NCI-H2029 treated with DMSO at 0.1 percent for 48 hours (cell line): Measurements from ENCODE around the gene SLC17A9.

Experiments
- DNase-seq: peaks from one replicate; lab custom pipeline; 2025; lab: John Stamatoyannopoulos, UW

Gene SLC17A9

GRCh38 chr20:63005365-63005861 is 52.9 kb downstream of the SLC17A9 start:
- DNase-seq, result no peak

DNA sequence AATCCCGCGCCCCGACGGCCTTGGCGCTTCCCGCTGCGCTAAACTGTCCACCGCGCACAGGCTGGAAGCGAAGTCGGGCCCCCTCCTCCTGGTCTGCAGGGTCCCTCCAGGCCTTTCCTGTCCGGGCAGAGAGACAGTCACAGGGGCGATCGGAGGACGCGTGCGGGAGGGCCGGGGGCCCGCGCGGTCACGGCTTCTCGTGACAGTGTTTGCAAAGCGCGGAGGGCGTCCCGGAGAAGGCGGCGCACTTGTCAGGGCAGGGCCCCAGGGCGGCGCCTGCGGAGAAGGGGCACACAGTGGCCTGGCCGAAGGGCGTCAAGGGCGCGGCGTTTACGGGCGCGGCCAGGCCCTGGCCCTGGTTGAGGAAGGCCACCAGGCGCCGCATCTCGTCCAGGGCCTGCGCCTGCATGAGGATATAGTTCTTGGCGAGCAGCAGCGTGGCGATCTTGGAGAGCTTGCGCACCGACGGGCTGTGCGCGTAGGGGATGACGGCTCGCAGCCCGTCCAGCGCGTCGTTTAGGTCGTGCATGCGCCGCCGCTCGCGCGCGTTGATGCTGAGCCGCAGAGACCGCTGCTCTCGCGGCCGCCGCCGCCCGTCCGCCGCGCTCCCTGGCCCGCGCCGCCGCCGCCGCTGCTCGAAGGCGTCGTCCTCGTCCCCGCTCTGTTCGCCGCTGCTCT is 53.5 kb downstream of the SLC17A9 start:
- no peak for DNase-seq

DNA sequence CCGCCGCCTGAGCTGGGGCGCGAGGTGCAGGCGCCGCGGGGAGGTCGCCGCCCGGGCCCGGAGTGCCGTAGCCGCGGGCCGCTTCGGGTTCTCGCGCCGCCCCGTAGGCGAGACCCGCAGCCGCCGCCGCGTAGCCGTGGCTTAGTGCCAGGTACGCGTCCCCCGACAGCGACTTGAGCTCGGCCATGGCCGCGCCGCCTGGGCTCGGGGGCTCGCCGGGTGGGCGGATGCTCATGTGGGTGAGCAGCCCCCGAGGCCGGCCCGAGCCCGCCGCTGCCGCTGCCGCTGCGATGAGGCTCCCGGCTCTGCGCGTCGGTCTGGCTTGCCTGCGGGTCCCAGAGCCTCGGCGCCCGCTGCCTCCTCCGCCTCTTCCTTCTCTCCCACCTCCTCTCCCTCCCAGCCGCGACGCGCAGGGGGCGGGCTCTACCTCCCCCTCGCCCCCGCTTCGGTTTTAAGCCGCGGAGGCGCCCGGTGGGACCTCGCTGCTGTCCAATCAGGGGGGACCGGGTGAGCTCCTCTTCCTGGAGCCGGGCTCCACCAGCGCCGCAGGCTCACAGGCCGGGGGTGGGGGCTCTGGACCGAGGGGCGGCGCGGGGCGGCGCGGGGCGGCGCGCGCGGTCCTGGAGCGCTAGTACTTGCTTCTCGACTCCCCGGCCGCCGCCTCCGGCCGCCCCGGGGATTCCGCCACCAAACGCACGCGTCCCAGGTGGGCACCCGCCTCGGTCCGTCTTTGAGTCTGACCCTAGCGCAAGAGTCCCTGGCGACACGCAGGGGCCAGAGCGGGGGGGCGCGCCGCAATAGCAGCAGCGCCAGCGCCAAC is 54.2 kb downstream of the SLC17A9 start, which contains the start of gene BHLHE23:
TSS of gene BHLHE23 (minus strand) at position 425 of the 820 bp plus-strand sequence. CDS start at position 235, 190 bp downstream.
- no peak for DNase-seq

GRCh38 chr20:63007360-63007645 is 54.8 kb downstream of the SLC17A9 start:
- no peak for DNase-seq

DNA sequence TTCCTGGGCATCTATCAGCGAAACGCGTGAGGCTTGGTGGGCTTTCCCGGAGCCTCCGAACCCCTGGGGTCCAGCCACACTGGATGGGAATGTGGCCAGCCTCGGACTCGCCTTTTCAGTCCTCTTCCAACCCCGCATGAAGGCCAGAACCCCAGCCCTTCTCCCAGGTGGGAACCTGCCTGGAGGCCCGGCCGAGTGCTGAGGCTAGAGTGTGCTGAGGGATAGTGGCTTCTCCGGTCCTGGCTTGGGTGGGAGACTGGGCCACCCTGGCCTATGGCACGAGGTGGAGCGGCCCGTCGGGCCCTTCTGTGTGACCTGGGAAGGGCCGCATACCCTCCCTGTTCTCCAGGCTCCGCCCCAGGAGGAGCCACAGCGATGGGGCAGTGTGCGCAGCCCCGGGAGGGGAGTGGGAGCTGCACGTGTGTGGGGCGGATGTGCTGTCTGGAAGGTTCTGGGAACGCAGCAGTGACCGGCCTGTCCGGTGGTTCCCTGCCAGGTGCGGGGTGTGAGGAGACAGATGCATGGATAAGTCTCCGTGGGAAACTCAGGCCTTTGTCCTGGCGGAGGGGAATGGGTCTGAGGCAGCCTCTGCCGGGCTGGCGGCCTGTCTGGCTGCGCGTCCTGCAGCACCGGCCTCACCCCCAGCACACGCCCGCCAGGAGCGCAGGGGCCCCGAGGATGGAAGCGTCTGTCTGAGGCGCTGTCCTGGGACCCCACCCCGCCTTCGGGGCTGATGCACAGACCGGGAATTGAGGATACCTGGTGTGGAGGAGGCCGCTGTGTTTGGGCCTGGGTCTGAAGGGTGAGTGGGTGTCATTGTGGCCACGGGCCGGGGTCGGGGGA is 55.4 kb downstream of the SLC17A9 start:
- DNase-seq, result no peak

GRCh38 chr20:63008541-63009044 is 56.1 kb downstream of the SLC17A9 start:
- DNase-seq, result no peak

- peak; percentile 32 for DNase-seq
Measured at GRCh38 chr20:63009045-63009961, 56.8 kb downstream of the SLC17A9 start.

DNA sequence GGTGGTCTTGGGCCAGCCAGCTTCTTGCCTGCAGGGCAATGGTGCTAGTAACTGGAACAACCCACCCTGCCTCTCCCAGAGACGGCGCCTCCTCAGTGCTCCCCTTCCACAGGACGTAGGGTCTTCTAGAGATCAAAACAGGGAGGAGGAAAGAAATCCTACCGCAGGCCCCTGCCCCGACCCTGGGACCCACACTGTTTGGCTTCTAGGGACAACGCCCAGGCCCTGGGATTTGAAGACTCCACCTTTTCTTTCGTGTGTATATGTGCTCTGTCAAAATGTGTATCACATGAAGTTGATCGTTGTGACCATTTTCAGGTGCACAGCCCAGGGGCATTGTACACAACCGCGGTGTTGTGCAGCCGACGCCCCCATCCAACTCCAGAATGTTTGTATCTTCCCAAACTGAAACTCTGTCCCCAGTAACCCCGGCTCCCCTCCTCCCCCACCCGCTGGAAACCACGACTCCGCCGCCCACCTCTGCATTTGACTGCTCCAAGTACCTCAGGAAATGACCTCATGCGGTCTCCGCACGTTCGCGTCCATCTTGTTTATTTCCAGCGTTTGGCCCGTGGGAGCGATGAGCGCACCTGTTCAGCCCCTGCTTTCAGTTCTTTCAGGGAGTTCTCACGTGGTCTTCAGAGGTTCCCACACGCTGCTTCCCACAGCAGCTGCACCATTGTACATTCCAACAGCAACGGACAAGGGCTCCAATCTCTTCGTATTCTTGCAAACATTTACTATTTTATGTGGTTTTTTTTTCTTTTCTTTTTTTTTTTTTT is 57.7 kb downstream of the SLC17A9 start:
- peak; percentile 44 for DNase-seq

GRCh38 chr20:63011798-63012197 is 59.3 kb downstream of the SLC17A9 start:
- peak; percentile 77 for DNase-seq

DNA sequence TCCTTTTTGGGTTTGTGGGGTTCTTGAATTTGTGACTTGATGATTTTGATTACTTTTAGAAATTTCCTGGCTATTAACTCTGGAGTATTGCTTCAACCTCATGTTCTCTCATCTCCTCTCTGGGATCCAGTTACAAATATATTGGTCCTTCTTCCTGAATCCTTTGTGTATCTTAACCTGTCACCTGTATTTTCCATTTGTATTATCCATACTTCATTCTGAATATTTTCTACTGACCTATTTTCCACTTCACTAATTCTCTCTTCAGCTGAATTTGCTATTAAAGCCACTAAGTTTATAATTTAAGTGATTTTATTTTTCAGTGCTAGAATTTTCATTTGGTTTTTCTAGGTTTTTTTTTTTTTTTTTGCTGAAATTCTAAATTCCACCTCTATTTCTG is 60.7 kb downstream of the SLC17A9 start:
- no peak for DNase-seq

DNA sequence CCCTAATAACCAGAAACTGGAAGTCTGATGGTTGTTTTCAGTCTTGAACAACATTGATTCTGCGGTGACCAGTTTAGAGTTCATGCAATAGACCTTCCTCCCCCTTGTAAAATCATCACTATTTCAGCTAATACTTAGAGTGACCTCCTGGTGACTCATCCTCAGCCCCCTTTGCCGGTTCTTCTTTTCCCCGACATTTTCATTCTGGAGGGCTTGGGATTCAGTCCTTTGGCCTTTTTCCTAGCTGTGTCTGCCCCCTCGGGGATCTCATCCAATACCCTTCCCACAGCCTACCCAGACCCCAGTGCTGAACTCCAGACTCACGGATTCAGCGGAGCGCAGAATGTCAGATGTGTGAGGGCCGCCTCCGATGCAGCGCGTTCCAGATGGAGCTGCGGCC is 61.8 kb downstream of the SLC17A9 start:
- no peak for DNase-seq

- no peak for DNase-seq
Measured at GRCh38 chr20:63014710-63015109, 62.2 kb downstream of the SLC17A9 start.

GRCh38 chr20:63015147-63015661 is 62.7 kb downstream of the SLC17A9 start:
- no peak for DNase-seq

DNA sequence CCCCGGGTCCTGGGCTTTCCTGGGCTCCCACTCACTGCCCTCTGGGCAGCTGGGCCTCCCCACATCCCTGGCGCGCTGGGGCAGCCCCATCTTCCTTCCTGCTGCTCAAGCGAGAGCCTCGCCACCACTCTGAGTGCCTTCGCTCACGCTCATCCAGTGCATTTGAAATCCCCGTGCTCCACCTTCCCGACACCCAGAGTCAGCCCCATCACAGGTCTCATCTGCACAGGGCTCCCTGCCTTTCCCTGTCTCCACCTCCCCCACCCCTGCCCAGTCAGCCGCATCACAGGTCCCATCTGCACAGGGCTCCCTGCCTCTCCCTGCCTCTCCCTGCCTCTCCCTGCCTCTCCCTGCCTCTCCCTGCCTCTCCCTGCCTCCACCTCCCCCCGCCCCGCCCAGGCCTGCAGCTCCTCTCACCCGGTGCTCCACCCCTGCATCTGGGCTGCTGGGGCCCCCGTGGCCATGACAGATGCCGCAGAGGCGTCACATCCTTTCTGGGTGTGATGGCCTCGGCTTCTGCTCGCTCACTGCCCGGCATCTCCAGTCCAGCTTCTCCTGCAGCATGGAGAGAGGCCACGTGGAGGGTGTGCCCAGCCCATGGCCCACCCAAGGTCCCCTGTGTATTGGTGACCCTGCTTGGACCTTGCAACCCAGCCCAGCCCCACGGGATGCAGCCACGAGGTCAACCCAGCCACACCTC is 63.3 kb downstream of the SLC17A9 start:
- DNase-seq, result no peak

- DNase-seq, result no peak
Measured at GRCh38 chr20:63016514-63017075, 64.1 kb downstream of the SLC17A9 start.

GRCh38 chr20:63017076-63017825 is 64.7 kb downstream of the SLC17A9 start:
- DNase-seq, result no peak

GRCh38 chr20:63017826-63018411 is 65.4 kb downstream of the SLC17A9 start:
- DNase-seq, result no peak
